Neural cell (in vitro differentiated cells): Measurements from ENCODE around the gene EXOC3L1. TPM values are rescaled to one million over a fixed set of nuclear protein-coding genes. Genes with fewer than 3 reads are reported as not detected.

ENCODE experiments used
- H2AFZ ChIP-seq: fragments of 200-600, 300-800 bp; sonication (generic), shearing (Covaris generic); 2 replicates; pipeline ENCODE4 v1.6.0; 2014; ENCODE audit warnings: low read depth, mild to moderate bottlenecking, antibody characterized with exemption, low read length, moderate library complexity
- H3F3A ChIP-seq: fragments of 200-600 bp; shearing (Covaris generic); 2 replicates; pipeline ENCODE4 v1.6.1; 2016; ENCODE audit warnings: mild to moderate bottlenecking, moderate library complexity, mixed read lengths, antibody characterized with exemption, low read length; ENCODE audit not compliant: insufficient read depth, poor library complexity, severe bottlenecking
- H3K27ac ChIP-seq: fragments of 200-600, 300-800 bp; sonication (generic), shearing (Covaris generic); 2 replicates; pipeline ENCODE4 v1.5.1; 2014; ENCODE audit warnings: mild to moderate bottlenecking, low read length, moderate library complexity
- H3K27me3 ChIP-seq: fragments of 300-800, 200-600 bp; sonication (generic), shearing (Covaris generic); 2 replicates; pipeline ENCODE4 v1.6.0; 2014; ENCODE audit warnings: mild to moderate bottlenecking, low read depth, low read length, moderate library complexity; ENCODE audit not compliant: insufficient read depth
- H3K36me3 ChIP-seq: fragments of 300-800, 200-600 bp; sonication (generic), shearing (Covaris generic); 2 replicates; pipeline ENCODE4 v1.5.1; 2014; ENCODE audit warnings: mild to moderate bottlenecking, antibody characterized with exemption, low read length, moderate library complexity; ENCODE audit not compliant: insufficient read depth
- H3K4me2 ChIP-seq: fragments of 300-800, 200-600 bp; sonication (generic), shearing (Covaris generic); 2 replicates; pipeline ENCODE4 v1.6.0; 2014; ENCODE audit warnings: mild to moderate bottlenecking, low read length
- H3K4me3 ChIP-seq: fragments of 300-800, 200-600 bp; sonication (generic), shearing (Covaris generic); 2 replicates; pipeline ENCODE4 v1.5.1; 2014; ENCODE audit warnings: mild to moderate bottlenecking, low read length, moderate library complexity
- H3K79me2 ChIP-seq: fragments of 200-600 bp; shearing (Covaris generic); replicated peaks from 2 replicates; pipeline ENCODE4 v1.6.0; 2014; ENCODE audit warnings: mild to moderate bottlenecking, low read length, moderate library complexity; ENCODE audit not compliant: insufficient read depth
- H3K9ac ChIP-seq: fragments of 300-800, 200-600 bp; sonication (generic), shearing (Covaris generic); 2 replicates; pipeline ENCODE4 v1.6.1; 2016; ENCODE audit warnings: mild to moderate bottlenecking, low read length, mixed read lengths
- H3K9me2 ChIP-seq: fragments of 200-600 bp; shearing (Covaris generic); 2 replicates; pipeline ENCODE4 v1.6.1; 2016; ENCODE audit warnings: mild to moderate bottlenecking, low read length, mixed read lengths; ENCODE audit not compliant: insufficient read depth
- H3K9me3 ChIP-seq: fragments of 200-600, 300-800 bp; sonication (generic), shearing (Covaris generic); 2 replicates; pipeline ENCODE4 v1.6.1; 2016; ENCODE audit warnings: mild to moderate bottlenecking, mixed run types, low read length, moderate library complexity, mixed read lengths
- H4K20me1 ChIP-seq: fragments of 200-600 bp; shearing (Covaris generic); 2 replicates; pipeline ENCODE4 v1.6.1; 2016; ENCODE audit warnings: mild to moderate bottlenecking, mixed run types; ENCODE audit not compliant: insufficient read depth
- EP300 ChIP-seq: fragments of 450-650 bp; conservative IDR thresholded peaks from 2 replicates; pipeline ENCODE4 v1.6.1; 2014; ENCODE audit warnings: antibody characterized with exemption, mild to moderate bottlenecking, moderate library complexity; ENCODE audit not compliant: poor library complexity, severe bottlenecking
- EZH2 ChIP-seq: fragments of 200-600, 300-800 bp; shearing (Covaris generic), sonication (generic); IDR thresholded peaks from 2 replicates; pipeline ENCODE4 v1.6.1; 2014; ENCODE audit warnings: antibody characterized with exemption, low read length, borderline replicate concordance, mild to moderate bottlenecking; ENCODE audit not compliant: insufficient read depth, poor library complexity, severe bottlenecking
- MXI1 ChIP-seq: fragments of 450-650 bp; conservative IDR thresholded peaks from 2 replicates; pipeline ENCODE4 v1.6.1; 2014; ENCODE audit warnings: antibody characterized with exemption, mild to moderate bottlenecking; ENCODE audit not compliant: poor library complexity, severe bottlenecking
- POLR2AphosphoS5 ChIP-seq: IDR thresholded peaks from 2 replicates; pipeline ENCODE4 v1.6.1; 2012
- RAD21 ChIP-seq: fragments of 450-650 bp; conservative IDR thresholded peaks from 2 replicates; pipeline ENCODE4 v1.6.1; 2014; ENCODE audit warnings: antibody characterized with exemption, mild to moderate bottlenecking, moderate library complexity
- SMC3 ChIP-seq: fragments of 450-650 bp; conservative IDR thresholded peaks from 2 replicates; pipeline ENCODE4 v1.6.1; 2014; ENCODE audit warnings: antibody characterized with exemption, mild to moderate bottlenecking, moderate library complexity; ENCODE audit not compliant: poor library complexity
- TAF1 ChIP-seq: IDR thresholded peaks from 2 replicates; pipeline ENCODE4 v1.6.1; 2012; ENCODE audit warnings: low read depth
- polyA plus RNA-seq: library from polyadenylated mRNA; depleted of rRNA; stranded (reverse); fragments of >200 nt; gene quantifications from 2 replicates; pipeline ENCODE4 v1.2.3, GENCODE V29; 2014
- TF ChIP-seq, protein P1 (sequence below): fragments of 450-650 bp; IDR thresholded peaks from 2 replicates; pipeline ENCODE4 v1.5.1; 2014; ENCODE audit warnings: antibody characterized with exemption, mild to moderate bottlenecking, moderate library complexity; ENCODE audit not compliant: poor library complexity, severe bottlenecking
- TF ChIP-seq, protein P2 (sequence below): IDR thresholded peaks from 2 replicates; pipeline ENCODE4 v1.6.1; 2012; ENCODE audit warnings: borderline replicate concordance

EXOC3L1 gene
- polyA plus RNA-seq, 1 donor from 2014 or later = 0.43 TPM

DNA sequence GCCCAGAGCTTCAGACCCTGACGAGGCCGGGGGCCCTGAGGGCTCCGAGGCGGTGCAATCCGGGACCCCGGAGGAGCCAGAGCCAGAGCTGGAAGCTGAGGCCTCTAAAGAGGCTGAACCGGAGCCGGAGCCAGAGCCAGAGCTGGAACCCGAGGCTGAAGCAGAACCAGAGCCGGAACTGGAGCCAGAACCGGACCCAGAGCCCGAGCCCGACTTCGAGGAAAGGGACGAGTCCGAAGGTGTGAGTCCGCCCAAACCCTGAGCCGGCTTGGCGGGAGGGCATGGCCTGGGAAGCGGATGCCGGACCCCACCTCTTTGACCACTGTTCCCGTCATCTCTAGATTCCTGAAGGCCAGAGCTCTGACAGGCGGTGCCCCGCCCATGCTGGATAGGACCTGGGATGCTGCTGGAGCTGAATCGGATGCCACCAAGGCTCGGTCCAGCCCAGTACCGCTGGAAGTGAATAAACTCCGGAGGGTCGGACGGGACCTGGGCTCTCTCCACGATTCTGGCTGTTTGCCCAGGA is 15.2 kb downstream of the EXOC3L1 start:
- peak overlapping the region; percentile 38 for H3K9ac ChIP-seq
- H3K4me2 ChIP-seq = no peak overlapping the region

DNA sequence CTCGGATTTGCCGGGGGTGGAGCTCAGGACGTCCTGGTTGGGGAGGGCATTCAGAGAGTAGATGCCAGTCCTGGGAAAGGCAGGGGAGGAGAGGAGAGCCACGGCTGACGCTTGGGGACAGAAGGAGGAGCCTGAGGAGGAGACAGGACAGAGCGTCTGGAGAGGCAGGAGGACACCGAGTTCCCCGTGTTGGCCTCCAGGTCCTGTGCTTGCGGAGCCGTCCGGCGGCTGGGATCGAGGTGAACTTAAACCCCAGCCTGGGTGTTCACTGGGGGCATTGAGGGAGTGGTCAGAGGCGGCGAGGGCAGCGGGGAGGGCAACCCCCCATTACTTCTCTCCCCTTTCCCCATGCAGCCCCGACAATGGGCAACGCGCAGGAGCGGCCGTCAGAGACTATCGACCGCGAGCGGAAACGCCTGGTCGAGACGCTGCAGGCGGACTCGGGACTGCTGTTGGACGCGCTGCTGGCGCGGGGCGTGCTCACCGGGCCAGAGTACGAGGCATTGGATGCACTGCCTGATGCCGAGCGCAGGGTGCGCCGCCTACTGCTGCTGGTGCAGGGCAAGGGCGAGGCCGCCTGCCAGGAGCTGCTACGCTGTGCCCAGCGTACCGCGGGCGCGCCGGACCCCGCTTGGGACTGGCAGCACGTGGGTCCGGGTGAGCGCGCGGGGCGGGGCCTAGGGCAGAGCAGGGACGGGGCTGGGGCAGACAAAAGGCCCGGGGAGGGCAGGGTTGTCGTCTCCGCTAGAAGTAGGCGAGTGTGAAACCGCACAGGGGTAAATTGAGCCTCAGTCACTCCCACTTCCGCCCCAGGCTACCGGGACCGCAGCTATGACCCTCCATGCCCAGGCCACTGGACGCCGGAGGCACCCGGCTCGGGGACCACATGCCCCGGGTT is 15.9 kb downstream of the EXOC3L1 start:
- peaks cover 76% of the 10 kb centered on the region for H3K27me3 ChIP-seq
- no peak overlapping the region for H3K27ac ChIP-seq
- TF ChIP-seq SMC3 (peak; percentile 23), TAF1 (no peak), MXI1 (peak; percentile 30)
- TF ChIP-seq, protein P1, sequence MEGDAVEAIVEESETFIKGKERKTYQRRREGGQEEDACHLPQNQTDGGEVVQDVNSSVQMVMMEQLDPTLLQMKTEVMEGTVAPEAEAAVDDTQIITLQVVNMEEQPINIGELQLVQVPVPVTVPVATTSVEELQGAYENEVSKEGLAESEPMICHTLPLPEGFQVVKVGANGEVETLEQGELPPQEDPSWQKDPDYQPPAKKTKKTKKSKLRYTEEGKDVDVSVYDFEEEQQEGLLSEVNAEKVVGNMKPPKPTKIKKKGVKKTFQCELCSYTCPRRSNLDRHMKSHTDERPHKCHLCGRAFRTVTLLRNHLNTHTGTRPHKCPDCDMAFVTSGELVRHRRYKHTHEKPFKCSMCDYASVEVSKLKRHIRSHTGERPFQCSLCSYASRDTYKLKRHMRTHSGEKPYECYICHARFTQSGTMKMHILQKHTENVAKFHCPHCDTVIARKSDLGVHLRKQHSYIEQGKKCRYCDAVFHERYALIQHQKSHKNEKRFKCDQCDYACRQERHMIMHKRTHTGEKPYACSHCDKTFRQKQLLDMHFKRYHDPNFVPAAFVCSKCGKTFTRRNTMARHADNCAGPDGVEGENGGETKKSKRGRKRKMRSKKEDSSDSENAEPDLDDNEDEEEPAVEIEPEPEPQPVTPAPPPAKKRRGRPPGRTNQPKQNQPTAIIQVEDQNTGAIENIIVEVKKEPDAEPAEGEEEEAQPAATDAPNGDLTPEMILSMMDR = peak; percentile 52
- H3K79me2 ChIP-seq = no peaks in the 10 kb centered on the region
- peak overlapping the region; percentile 63 for H3K4me3 ChIP-seq
- H4K20me1 ChIP-seq = peaks cover 20% of the 10 kb centered on the region
- no peak overlapping the region for H2AFZ ChIP-seq
- no peaks in the 10 kb centered on the region for H3K9me2 ChIP-seq
- peak overlapping the region; percentile 30 for H3K4me2 ChIP-seq
- no peaks in the 10 kb centered on the region for H3F3A ChIP-seq
- H3K9me3 ChIP-seq = no peaks in the 10 kb centered on the region
- no peaks in the 10 kb centered on the region for H3K36me3 ChIP-seq
- peak overlapping the region; percentile 38 for H3K9ac ChIP-seq

More for the DNA sequence above, 15.2 kb downstream of the EXOC3L1 start:
- Histone ChIP-seq H3K9me3 (no peaks in the 10 kb centered on the region), H3K9me2 (no peaks in the 10 kb centered on the region), H3K27ac (no peak overlapping the region), H3K36me3 (no peaks in the 10 kb centered on the region), H3K79me2 (no peaks in the 10 kb centered on the region), H3F3A (no peaks in the 10 kb centered on the region), H3K4me3 (peak overlapping the region; percentile 63), H3K27me3 (peaks cover 72% of the 10 kb centered on the region), H4K20me1 (peaks cover 20% of the 10 kb centered on the region), H2AFZ (no peak overlapping the region)
- TF ChIP-seq TAF1 = no peak
- TF ChIP-seq POLR2AphosphoS5 = no peak
- TF ChIP-seq, protein P2, sequence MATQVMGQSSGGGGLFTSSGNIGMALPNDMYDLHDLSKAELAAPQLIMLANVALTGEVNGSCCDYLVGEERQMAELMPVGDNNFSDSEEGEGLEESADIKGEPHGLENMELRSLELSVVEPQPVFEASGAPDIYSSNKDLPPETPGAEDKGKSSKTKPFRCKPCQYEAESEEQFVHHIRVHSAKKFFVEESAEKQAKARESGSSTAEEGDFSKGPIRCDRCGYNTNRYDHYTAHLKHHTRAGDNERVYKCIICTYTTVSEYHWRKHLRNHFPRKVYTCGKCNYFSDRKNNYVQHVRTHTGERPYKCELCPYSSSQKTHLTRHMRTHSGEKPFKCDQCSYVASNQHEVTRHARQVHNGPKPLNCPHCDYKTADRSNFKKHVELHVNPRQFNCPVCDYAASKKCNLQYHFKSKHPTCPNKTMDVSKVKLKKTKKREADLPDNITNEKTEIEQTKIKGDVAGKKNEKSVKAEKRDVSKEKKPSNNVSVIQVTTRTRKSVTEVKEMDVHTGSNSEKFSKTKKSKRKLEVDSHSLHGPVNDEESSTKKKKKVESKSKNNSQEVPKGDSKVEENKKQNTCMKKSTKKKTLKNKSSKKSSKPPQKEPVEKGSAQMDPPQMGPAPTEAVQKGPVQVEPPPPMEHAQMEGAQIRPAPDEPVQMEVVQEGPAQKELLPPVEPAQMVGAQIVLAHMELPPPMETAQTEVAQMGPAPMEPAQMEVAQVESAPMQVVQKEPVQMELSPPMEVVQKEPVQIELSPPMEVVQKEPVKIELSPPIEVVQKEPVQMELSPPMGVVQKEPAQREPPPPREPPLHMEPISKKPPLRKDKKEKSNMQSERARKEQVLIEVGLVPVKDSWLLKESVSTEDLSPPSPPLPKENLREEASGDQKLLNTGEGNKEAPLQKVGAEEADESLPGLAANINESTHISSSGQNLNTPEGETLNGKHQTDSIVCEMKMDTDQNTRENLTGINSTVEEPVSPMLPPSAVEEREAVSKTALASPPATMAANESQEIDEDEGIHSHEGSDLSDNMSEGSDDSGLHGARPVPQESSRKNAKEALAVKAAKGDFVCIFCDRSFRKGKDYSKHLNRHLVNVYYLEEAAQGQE = no peak
- TF ChIP-seq MXI1 = no peak
- no peak for TF ChIP-seq EP300
- TF ChIP-seq, protein P1 = no peak
- TF ChIP-seq EZH2 = no peak
- TF ChIP-seq SMC3 = no peak
- TF ChIP-seq RAD21 = no peak
